Cerebellar nuclear complex (tissue), 1 donor: ENCODE results near the gene RNF111.

Experiments used
- DNase-seq, 2 experiments: peaks; one replicate each; lab custom pipeline; 2025; lab: John Stamatoyannopoulos, UW

The RNF111 gene

GRCh38 chr15:58987491-58988005, at the start of gene RNF111:
RNF111 (plus strand) TSS chr15:58987663; CDS start chr15:59030823, 43,160 bp downstream.
- DNase-seq, result peak in 1 of 2 experiments; percentile 54

- DNase-seq, result no peak
Observed at GRCh38 chr15:58947179-58947578, 40.3 kb upstream of the RNF111 start.

- DNase-seq, result no peak
Observed at GRCh38 chr15:58951388-58952007, 36.0 kb upstream of the RNF111 start.

GRCh38 chr15:58952751-58953150, 34.7 kb upstream of the RNF111 start:
- no peak for DNase-seq

GRCh38 chr15:58957101-58957973, 30.1 kb upstream of the RNF111 start:
- DNase-seq, result no peak

GRCh38 chr15:58958811-58959210, 28.7 kb upstream of the RNF111 start:
- DNase-seq, result no peak

GRCh38 chr15:58962136-58962535, 25.3 kb upstream of the RNF111 start:
- DNase-seq, result no peak

GRCh38 chr15:58962662-58963565, 24.5 kb upstream of the RNF111 start:
- no peak for DNase-seq

GRCh38 chr15:58966698-58967097, 20.8 kb upstream of the RNF111 start:
- DNase-seq, result no peak

GRCh38 chr15:58967479-58967878, 20.0 kb upstream of the RNF111 start:
- no peak for DNase-seq

- no peak for DNase-seq
Observed at GRCh38 chr15:58977887-58978286, 9.6 kb upstream of the RNF111 start.

- no peak for DNase-seq
Observed at GRCh38 chr15:58980351-58980939, 7.0 kb upstream of the RNF111 start.

- DNase-seq, result no peak
Observed at GRCh38 chr15:58981808-58982475, 5.5 kb upstream of the RNF111 start.

- DNase-seq, result no peak
Observed at GRCh38 chr15:58983261-58983660, 4.2 kb upstream of the RNF111 start.

- no peak for DNase-seq
Observed at GRCh38 chr15:58985443-58985842, 2.0 kb upstream of the RNF111 start.

GRCh38 chr15:58987036-58987435, 427 bp upstream of the RNF111 start:
- no peak for DNase-seq

GRCh38 chr15:58988006-58988785, 733 bp downstream of the RNF111 start:
- peak in 1 of 2 experiments; percentile 15 for DNase-seq

GRCh38 chr15:58992181-58992580, 4.7 kb downstream of the RNF111 start:
- DNase-seq, result no peak

GRCh38 chr15:58994906-58995453, 7.5 kb downstream of the RNF111 start:
- DNase-seq, result no peak

GRCh38 chr15:58999694-59000093, 12.2 kb downstream of the RNF111 start:
- DNase-seq, result no peak
